ENCODE measurements around the gene PTOV1. TPM values are rescaled to one million over a fixed set of nuclear protein-coding genes. Genes with fewer than 3 reads are reported as not detected.

Gene PTOV1
- total and polyA plus RNA-seq, 2 of the 13 experiments (the other 11 are each of a cell fraction or from before 2014, with no cell fraction given) = 63.5 to 68.5 TPM

DNA sequence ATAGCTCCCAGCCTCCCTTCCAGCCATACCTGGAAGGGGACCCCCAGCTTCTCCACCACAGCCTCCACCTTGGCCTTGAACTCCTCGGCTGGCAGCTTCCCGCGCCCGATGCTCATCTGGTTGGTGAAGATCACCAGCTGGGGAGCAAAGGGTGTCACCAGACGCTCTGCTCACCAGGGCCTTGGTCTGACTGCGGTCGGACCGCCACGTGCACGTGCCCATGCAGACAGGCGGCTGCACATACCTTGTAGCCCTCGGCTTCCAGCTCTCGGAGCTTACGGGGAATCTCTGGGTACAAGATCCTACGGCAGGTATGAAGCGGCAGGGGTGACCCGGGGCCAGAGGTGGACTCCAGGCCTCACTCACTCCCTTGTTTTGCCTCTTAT is 13.0 kb downstream of the PTOV1 start:
- CTCF ChIA-PET (ENCODE audit: low intra/inter-chr PET ratio, low total read pairs) = no interaction called here
- POLR2A ChIA-PET = interaction anchor here (2.4 kb wide), 1 partner anchor 13 kb away, joined by 24 read pairs; the partner anchor contains the start of gene PTOV1
- DNase-seq (ENCODE audit: low spot score) = no peak

DNA sequence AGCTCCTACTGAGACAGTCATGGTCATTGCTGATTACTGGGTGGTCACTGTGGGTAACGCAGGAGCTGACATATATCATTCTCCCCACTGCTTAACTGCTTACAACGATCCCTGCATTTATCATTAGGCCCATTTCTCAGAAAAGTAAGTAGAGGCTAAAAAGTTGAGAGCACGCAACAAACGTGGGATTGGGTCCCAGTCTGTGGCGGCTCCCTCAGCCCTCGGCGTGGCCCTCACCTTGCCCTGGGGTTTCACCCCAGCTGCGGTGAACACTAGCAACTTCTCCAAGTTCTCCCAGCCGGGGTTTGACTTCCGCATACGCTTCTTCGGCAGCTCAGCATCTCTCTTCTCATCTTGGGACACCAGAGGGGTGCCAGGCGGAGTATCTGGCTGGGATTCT is 13.9 kb downstream of the PTOV1 start:
- CTCF ChIA-PET (ENCODE audit: low intra/inter-chr PET ratio, low total read pairs) = no interaction called here
- no peak overlapping the region for H3K9ac ChIP-seq (ENCODE audit: insufficient read depth, low read depth, low read length)
- H3K36me3 ChIP-seq (replicated peaks in 1 of 2; ENCODE audit: control insufficient read depth in 1 of 2, insufficient read depth in 2 of 2, low read length in 2 of 2) = peaks cover 10 to 32% of the 10 kb centered on the region in 2 experiments
- 88% methylated on average over 10 of the region's 13 CpGs for WGBS (ENCODE audit: low lambda C conversion rate)
- peaks cover 6% of the 10 kb centered on the region for H4K20me1 ChIP-seq (ENCODE audit: insufficient read depth, low read length)
- no peak overlapping the region for H2AFZ ChIP-seq (ENCODE audit: low read length)
- H3K27ac ChIP-seq (ENCODE audit: extremely low read length, insufficient read depth, low read length) = no peak overlapping the region
- POLR2A ChIA-PET = interaction anchor here (0.7 to 2.4 kb wide), 7 partner anchors 12 to 188 kb away, joined by 3 to 24 read pairs (median 4); partner anchors contain the start of genes AKT1S1, ATF5, NUP62 and PTOV1
- H3K27me3 ChIP-seq (ENCODE audit: control insufficient read depth in 1 of 2, insufficient read depth in 2 of 2, low read length in 2 of 2) = no peaks in the 10 kb centered on the region; a peak in 1 of 5 replicates
- in situ Hi-C loops (cut with HindIII; ENCODE audit: extremely low pct_ligation_motif_present, low pct_unique_long_range_greater_than_20kb) (no loop called here), intact Hi-C loops (cut with micrococcal nuclease; ENCODE audit: unreplicated experiment) (no loop called here)
- peak overlapping the region; percentile 94; the same call in 1 of the 2 replicates for H3K4me2 ChIP-seq (ENCODE audit: low read depth, low read length)
- H3K79me2 ChIP-seq (ENCODE audit: insufficient read depth, low read length) = peaks cover 16% of the 10 kb centered on the region
- FAIRE-seq (no peak), ATAC-seq (no peak), DNase-seq (ENCODE audit: low spot score) (no peak)
- BruUV-seq (replicated peaks) = no TSS peak
- no peaks in the 10 kb centered on the region for H3K9me3 ChIP-seq (ENCODE audit: low read length)
- peak overlapping the region in 1 of 3 experiments; percentile 92; a peak in 2 of 6 replicates for H3K4me3 ChIP-seq (replicated peaks in 1 of 3; ENCODE audit: insufficient read depth in 1 of 3, low read depth in 2 of 3, low read length in 3 of 3)
- H3K4me1 ChIP-seq (ENCODE audit: insufficient read depth, low read length) = peaks cover 44% of the 10 kb centered on the region
- TF ChIP-seq, protein P1, sequence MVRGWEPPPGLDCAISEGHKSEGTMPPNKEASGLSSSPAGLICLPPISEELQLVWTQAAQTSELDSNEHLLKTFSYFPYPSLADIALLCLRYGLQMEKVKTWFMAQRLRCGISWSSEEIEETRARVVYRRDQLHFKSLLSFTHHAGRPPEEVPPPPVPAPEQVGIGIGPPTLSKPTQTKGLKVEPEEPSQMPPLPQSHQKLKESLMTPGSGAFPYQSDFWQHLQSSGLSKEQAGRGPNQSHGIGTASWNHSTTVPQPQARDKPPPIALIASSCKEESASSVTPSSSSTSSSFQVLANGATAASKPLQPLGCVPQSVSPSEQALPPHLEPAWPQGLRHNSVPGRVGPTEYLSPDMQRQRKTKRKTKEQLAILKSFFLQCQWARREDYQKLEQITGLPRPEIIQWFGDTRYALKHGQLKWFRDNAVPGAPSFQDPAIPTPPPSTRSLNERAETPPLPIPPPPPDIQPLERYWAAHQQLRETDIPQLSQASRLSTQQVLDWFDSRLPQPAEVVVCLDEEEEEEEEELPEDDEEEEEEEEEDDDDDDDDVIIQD (CRISPR knock-in tag; IDR thresholded peaks at IDR 0.05; ENCODE audit: low read depth) = no peak
- TF ChIP-seq ZMYM3 (CRISPR knock-in tag; IDR thresholded peaks at IDR 0.05) (peak; percentile 54; the same call in 1 of the 2 replicates), CHD4 (IDR thresholded peaks at IDR 0.05; ENCODE audit: borderline replicate concordance, low read length) (peak; percentile 36; the same call in 1 of the 2 replicates), TSC22D2 (CRISPR knock-in tag; IDR thresholded peaks at IDR 0.05; ENCODE audit: borderline replicate concordance) (no peak), PHF20 (CRISPR knock-in tag; IDR thresholded peaks at IDR 0.05) (no peak), ZNF7 (CRISPR knock-in tag; IDR thresholded peaks at IDR 0.05) (no peak), ADNP (CRISPR knock-in tag; IDR thresholded peaks at IDR 0.05) (peak; percentile 31; the same call in 1 of the 2 replicates), POLR2A (IDR thresholded peaks at IDR 0.05; ENCODE audit: insufficient read depth in 1 of 2, low read depth in 2 of 2, low read length in 2 of 2) (no peak), GZF1 (CRISPR knock-in tag; IDR thresholded peaks at IDR 0.05) (no peak)
- TF ChIP-seq, protein P2, sequence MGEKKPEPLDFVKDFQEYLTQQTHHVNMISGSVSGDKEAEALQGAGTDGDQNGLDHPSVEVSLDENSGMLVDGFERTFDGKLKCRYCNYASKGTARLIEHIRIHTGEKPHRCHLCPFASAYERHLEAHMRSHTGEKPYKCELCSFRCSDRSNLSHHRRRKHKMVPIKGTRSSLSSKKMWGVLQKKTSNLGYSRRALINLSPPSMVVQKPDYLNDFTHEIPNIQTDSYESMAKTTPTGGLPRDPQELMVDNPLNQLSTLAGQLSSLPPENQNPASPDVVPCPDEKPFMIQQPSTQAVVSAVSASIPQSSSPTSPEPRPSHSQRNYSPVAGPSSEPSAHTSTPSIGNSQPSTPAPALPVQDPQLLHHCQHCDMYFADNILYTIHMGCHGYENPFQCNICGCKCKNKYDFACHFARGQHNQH (CRISPR knock-in tag; IDR thresholded peaks at IDR 0.05) = no peak
- TF ChIP-seq, protein P3, sequence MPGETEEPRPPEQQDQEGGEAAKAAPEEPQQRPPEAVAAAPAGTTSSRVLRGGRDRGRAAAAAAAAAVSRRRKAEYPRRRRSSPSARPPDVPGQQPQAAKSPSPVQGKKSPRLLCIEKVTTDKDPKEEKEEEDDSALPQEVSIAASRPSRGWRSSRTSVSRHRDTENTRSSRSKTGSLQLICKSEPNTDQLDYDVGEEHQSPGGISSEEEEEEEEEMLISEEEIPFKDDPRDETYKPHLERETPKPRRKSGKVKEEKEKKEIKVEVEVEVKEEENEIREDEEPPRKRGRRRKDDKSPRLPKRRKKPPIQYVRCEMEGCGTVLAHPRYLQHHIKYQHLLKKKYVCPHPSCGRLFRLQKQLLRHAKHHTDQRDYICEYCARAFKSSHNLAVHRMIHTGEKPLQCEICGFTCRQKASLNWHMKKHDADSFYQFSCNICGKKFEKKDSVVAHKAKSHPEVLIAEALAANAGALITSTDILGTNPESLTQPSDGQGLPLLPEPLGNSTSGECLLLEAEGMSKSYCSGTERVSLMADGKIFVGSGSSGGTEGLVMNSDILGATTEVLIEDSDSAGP (CRISPR knock-in tag; IDR thresholded peaks at IDR 0.05; ENCODE audit: borderline replicate concordance) = peak; percentile 36; the same call in 1 of the 2 replicates
- TF ChIP-seq, protein P4, sequence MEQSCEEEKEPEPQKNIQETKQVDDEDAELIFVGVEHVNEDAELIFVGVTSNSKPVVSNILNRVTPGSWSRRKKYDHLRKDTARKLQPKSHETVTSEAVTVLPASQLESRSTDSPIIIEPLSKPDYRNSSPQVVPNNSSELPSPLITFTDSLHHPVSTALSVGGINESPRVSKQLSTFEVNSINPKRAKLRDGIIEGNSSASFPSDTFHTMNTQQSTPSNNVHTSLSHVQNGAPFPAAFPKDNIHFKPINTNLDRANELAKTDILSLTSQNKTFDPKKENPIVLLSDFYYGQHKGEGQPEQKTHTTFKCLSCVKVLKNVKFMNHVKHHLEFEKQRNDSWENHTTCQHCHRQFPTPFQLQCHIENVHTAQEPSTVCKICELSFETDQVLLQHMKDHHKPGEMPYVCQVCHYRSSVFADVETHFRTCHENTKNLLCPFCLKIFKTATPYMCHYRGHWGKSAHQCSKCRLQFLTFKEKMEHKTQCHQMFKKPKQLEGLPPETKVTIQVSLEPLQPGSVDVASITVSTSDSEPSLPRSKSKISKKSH (CRISPR knock-in tag; IDR thresholded peaks at IDR 0.05; ENCODE audit: borderline replicate concordance) = no peak

More for the DNA sequence above, 13.0 kb downstream of the PTOV1 start:
- no peaks in the 10 kb centered on the region; a peak in 1 of 5 replicates for H3K27me3 ChIP-seq (ENCODE audit: control insufficient read depth in 1 of 2, insufficient read depth in 2 of 2, low read length in 2 of 2)
- peaks cover 14 to 39% of the 10 kb centered on the region in 2 experiments for H3K36me3 ChIP-seq (replicated peaks in 1 of 2; ENCODE audit: control insufficient read depth in 1 of 2, insufficient read depth in 2 of 2, low read length in 2 of 2)
- H3K4me2 ChIP-seq (ENCODE audit: low read depth, low read length) = no peak overlapping the region
- TF ChIP-seq TGIF2 (CRISPR knock-in tag; IDR thresholded peaks at IDR 0.05) (no peak), AGO2 (optimal IDR thresholded peaks at IDR 0.05; ENCODE audit: low read depth, low read length) (peak; percentile 48)
- H4K20me1 ChIP-seq (ENCODE audit: insufficient read depth, low read length) = peaks cover 6% of the 10 kb centered on the region
- H3K9ac ChIP-seq (ENCODE audit: insufficient read depth, low read depth, low read length) = no peak overlapping the region
- H3K27ac ChIP-seq (ENCODE audit: extremely low read length, insufficient read depth, low read length) = no peak overlapping the region
- H3K4me1 ChIP-seq (ENCODE audit: insufficient read depth, low read length) = peaks cover 42% of the 10 kb centered on the region
- WGBS (ENCODE audit: low lambda C conversion rate) = 99% methylated on average over 8 of the region's 17 CpGs
- intact Hi-C loops (cut with micrococcal nuclease; ENCODE audit: unreplicated experiment) (no loop called here), in situ Hi-C loops (cut with HindIII; ENCODE audit: extremely low pct_ligation_motif_present, low pct_unique_long_range_greater_than_20kb) (no loop called here)
- H2AFZ ChIP-seq (ENCODE audit: low read length) = no peak overlapping the region
- BruUV-seq (replicated peaks) = no TSS peak
- H3K9me3 ChIP-seq (ENCODE audit: low read length) = no peaks in the 10 kb centered on the region
- H3K4me3 ChIP-seq (replicated peaks in 1 of 3; ENCODE audit: insufficient read depth in 1 of 3, low read depth in 2 of 3, low read length in 3 of 3) = no peak overlapping the region
- FAIRE-seq (no peak), ATAC-seq (no peak)
- H3K79me2 ChIP-seq (ENCODE audit: insufficient read depth, low read length) = peaks cover 16% of the 10 kb centered on the region

Measured in HepG2 (cell line).